Measurements from ENCODE around the gene RGS3. TPM values are rescaled to one million over a fixed set of nuclear protein-coding genes. Genes with fewer than 3 reads are reported as not detected.

RGS3 gene
- total and polyA plus RNA-seq, 12 donors, result 65.4 to 201 (median 132) TPM

DNA sequence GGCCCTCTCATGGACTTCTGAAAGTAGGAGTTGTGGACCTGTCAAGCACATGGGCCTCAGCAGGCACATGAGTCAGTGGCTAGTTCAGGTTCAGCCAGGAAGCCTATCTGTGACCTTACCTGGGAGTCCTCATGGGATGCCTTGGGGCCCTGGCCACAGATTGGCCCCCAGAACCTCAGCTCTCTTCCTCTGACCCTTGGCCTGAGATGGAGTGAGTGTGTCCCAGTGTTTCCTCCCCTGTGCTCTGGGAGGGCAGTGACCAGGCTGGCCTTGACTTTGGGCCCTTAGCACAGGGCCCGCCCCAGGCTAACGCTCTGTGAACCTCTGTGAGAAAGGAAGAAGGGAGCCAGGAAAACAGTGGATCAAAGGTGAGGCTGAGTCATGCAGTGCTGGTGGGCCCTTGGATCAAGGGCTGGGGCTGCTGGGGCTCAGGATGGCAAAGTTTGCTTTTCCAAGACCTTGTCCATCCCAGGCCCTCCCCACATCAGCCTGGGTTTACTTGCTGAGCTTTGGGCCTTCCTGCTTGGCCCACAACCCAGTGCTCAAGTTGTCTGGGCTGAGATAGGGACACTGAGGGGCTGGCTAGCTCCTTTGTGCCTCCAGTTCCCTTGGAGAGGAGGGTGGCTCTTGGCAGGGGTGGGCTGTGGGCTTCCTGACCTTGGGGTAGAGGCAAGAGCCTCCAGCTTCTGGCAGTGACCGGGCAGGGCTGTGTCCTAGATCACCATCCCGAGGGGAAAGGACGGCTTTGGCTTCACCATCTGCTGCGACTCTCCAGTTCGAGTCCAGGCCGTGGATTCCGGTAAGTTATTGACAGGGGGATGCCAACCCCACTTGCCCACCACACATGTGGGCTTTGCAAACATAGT lies 41.4 kb downstream of the RGS3 start:
- Histone ChIP-seq H3K36me3 (peaks cover 0 to 53% (median 9%) of the 10 kb centered on the region in 9 donors), H3K9me3 (no peaks in the 10 kb centered on the region), H3K4me1 (peaks cover 26 to 88% (median 62%) of the 10 kb centered on the region in 9 donors), H3K4me3 (peak overlapping the region in 5 of 10 donors; percentile 53 to 66 (median 58)), H3K27me3 (no peaks in the 10 kb centered on the region), H3K27ac (peak overlapping the region; percentile 43 to 96 (median 85))
- DNase-seq (no peak), ATAC-seq (peak in 3 of 8 donors; percentile 3 to 22 (median 11))
- intact Hi-C loops (cut with DNase I), result loop anchor here in 8 of 10 donors (5.0 to 10.0 kb wide), 6 partner anchors 48 to 1270 kb away; no protein-coding TSS in a partner anchor
- TF ChIP-seq, protein P1, sequence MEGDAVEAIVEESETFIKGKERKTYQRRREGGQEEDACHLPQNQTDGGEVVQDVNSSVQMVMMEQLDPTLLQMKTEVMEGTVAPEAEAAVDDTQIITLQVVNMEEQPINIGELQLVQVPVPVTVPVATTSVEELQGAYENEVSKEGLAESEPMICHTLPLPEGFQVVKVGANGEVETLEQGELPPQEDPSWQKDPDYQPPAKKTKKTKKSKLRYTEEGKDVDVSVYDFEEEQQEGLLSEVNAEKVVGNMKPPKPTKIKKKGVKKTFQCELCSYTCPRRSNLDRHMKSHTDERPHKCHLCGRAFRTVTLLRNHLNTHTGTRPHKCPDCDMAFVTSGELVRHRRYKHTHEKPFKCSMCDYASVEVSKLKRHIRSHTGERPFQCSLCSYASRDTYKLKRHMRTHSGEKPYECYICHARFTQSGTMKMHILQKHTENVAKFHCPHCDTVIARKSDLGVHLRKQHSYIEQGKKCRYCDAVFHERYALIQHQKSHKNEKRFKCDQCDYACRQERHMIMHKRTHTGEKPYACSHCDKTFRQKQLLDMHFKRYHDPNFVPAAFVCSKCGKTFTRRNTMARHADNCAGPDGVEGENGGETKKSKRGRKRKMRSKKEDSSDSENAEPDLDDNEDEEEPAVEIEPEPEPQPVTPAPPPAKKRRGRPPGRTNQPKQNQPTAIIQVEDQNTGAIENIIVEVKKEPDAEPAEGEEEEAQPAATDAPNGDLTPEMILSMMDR (IDR thresholded peaks at IDR 0.05), result no peak
- 69 to 76% methylated on average over 9 of the region's 9 CpGs for WGBS, 2 donors

DNA sequence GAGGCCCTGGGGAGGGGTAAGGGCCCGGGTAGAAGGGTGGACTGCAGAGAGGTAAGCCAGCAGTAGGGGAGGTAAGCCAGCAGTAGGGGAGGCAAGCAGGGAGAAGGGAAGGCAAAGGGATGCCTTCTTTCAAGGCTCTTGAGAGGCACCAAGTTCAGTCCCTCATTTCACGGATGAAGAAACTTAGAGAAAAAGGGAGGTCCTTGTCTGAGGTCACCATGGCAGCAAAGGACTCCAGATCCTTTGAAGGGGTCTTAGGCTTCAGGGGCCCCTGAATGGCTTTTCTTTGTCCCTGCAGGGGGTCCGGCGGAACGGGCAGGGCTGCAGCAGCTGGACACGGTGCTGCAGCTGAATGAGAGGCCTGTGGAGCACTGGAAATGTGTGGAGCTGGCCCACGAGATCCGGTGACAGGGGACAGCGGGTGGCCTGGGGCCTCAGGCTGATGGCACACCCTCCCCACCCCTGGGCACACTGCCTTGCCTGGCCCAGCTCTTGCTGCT lies 42.6 kb downstream of the RGS3 start:
- DNase-seq (no peak), ATAC-seq (no peak)
- WGBS, 2 donors, result 79 to 85% methylated on average over 9 of the region's 9 CpGs
- H3K27me3 ChIP-seq, result no peaks in the 10 kb centered on the region
- H3K4me3 ChIP-seq, result no peak overlapping the region
- peaks cover 24 to 92% (median 63%) of the 10 kb centered on the region in 9 donors for H3K4me1 ChIP-seq
- intact Hi-C loops (cut with DNase I), result loop anchor here in 3 of 10 donors (5.0 to 10.0 kb wide), 4 partner anchors 69 to 1269 kb away; no protein-coding TSS in a partner anchor
- peak overlapping the region in 8 of 10 donors; percentile 7 to 96 (median 26) for H3K27ac ChIP-seq
- H3K9me3 ChIP-seq, result no peaks in the 10 kb centered on the region
- TF ChIP-seq, protein P1 (IDR thresholded peaks at IDR 0.05), result no peak
- H3K36me3 ChIP-seq, result peaks cover 0 to 59% (median 9%) of the 10 kb centered on the region in 9 donors

DNA sequence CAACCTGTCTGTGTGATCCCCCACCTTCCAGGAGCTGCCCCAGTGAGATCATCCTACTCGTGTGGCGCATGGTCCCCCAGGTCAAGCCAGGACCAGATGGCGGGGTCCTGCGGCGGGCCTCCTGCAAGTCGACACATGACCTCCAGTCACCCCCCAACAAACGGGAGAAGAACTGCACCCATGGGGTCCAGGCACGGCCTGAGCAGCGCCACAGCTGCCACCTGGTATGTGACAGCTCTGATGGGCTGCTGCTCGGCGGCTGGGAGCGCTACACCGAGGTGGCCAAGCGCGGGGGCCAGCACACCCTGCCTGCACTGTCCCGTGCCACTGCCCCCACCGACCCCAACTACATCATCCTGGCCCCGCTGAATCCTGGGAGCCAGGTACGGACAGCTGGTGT lies 43.7 kb downstream of the RGS3 start:
- H3K9me3 ChIP-seq, result no peaks in the 10 kb centered on the region
- 95 to 96% methylated on average over 19 of the region's 19 CpGs for WGBS, 2 donors
- H3K4me3 ChIP-seq, result no peak overlapping the region
- DNase-seq, result no peak
- TF ChIP-seq, protein P1 (IDR thresholded peaks at IDR 0.05), result no peak
- intact Hi-C loops (cut with DNase I), result loop anchor here in 3 of 10 donors (5.0 to 10.0 kb wide), 4 partner anchors 68 to 1268 kb away; no protein-coding TSS in a partner anchor
- H3K27me3 ChIP-seq, result no peaks in the 10 kb centered on the region
- ATAC-seq, result no peak
- H3K4me1 ChIP-seq, result peaks cover 24 to 98% (median 74%) of the 10 kb centered on the region in 9 donors
- H3K36me3 ChIP-seq, result peaks cover 0 to 70% (median 9%) of the 10 kb centered on the region in 9 donors
- peak overlapping the region in 3 of 10 donors; percentile 56 to 96 (median 75) for H3K27ac ChIP-seq

DNA sequence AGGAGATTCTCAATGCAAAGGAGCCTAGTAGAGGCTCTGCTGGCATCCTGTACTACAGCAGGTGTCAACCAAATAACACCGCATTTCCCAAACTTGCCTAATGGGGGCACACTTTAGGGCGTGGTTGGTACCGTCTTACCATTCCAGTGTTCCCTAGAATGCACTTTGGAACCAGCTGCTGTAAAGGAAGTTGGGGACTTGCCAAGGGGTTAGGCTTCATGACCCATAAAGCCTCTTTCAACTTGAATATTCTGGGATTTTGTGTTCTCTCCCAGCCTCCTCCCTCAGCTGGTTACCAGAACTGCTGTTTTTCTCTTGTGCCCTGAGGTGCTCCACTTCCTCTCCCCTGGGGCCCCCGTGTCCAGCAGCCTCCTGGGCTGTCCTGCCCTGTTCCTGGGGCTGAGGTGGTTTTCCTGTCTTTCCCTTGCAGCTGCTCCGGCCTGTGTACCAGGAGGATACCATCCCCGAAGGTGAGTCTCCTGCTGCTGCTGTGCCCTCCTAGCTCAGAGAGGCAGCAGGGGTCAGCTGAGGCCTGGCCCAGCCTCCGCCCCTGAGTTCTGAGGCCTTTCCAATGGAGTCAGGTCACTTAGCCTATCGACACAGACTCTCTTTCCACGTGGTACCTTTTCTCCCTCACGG lies 44.7 kb downstream of the RGS3 start:
- ATAC-seq (no peak), DNase-seq (no peak)
- Histone ChIP-seq H3K27ac (peak overlapping the region; percentile 5 to 96 (median 55)), H3K27me3 (no peaks in the 10 kb centered on the region), H3K36me3 (peaks cover 0 to 79% (median 9%) of the 10 kb centered on the region in 9 donors), H3K9me3 (no peaks in the 10 kb centered on the region), H3K4me1 (peaks cover 24 to 92% (median 70%) of the 10 kb centered on the region in 9 donors), H3K4me3 (no peak overlapping the region)
- 69 to 73% methylated on average over 10 of the region's 10 CpGs for WGBS, 2 donors
- intact Hi-C loops (cut with DNase I), result loop anchor here in 3 of 10 donors (5.0 to 10.0 kb wide), 4 partner anchors 67 to 1267 kb away; no protein-coding TSS in a partner anchor
- TF ChIP-seq, protein P1 (IDR thresholded peaks at IDR 0.05), result peak in 3 of 9 donors; percentile 13 to 37 (median 25)
